OCI-LY3 (cell line): ENCODE results near the gene PSMA2.

Experiments used
- H2AFZ ChIP-seq: fragments of 200-600, 300-600 bp; shearing (Covaris generic); 2 replicates; pipeline ENCODE4 v1.6.0; 2014; ENCODE audit warnings: antibody characterized with exemption, low read depth, low read length
- H3K27ac ChIP-seq: fragments of 200-600, 300-600 bp; sonication (generic); 2 replicates; pipeline ENCODE4 v1.5.1; 2014; ENCODE audit warnings: mild to moderate bottlenecking, low read length, moderate library complexity, mixed read lengths
- H3K27me3 ChIP-seq: fragments of 200-600, 300-600 bp; sonication (generic); 2 replicates; pipeline ENCODE4 v1.6.1; 2014; ENCODE audit warnings: low read depth, low read length, mixed read lengths
- H3K36me3 ChIP-seq: fragments of 200-600, 300-600 bp; sonication (generic); replicated peaks from 2 replicates; pipeline ENCODE3; 2014; ENCODE audit warnings: low read depth, low read length, mixed read lengths
- H3K4me1 ChIP-seq: fragments of 300-600, 200-600 bp; sonication (generic); 2 replicates; pipeline ENCODE4 v1.6.1; 2014; ENCODE audit warnings: low read length, mixed read lengths
- H3K4me2 ChIP-seq: fragments of 200-600, 300-600 bp; sonication (generic); 2 replicates; pipeline ENCODE4 v1.6.1; 2014; ENCODE audit warnings: low read length, mixed read lengths
- H3K4me3 ChIP-seq: fragments of 300-600, 200-600 bp; sonication (generic); 2 replicates; pipeline ENCODE4 v1.5.1; 2014; ENCODE audit warnings: antibody characterized with exemption, mild to moderate bottlenecking, low read length, moderate library complexity
- H3K79me2 ChIP-seq: fragments of 300-600, 200-600 bp; shearing (Covaris generic); 2 replicates; pipeline ENCODE4 v1.6.1; 2014; ENCODE audit warnings: mild to moderate bottlenecking, low read length, mixed read lengths
- H3K9ac ChIP-seq: fragments of 300-600, 200-600 bp; shearing (Covaris generic); 2 replicates; pipeline ENCODE4 v1.6.0; 2014; ENCODE audit warnings: mild to moderate bottlenecking, low read length, moderate library complexity
- H3K9me3 ChIP-seq: fragments of 200-600, 300-600 bp; shearing (Covaris generic); 2 replicates; pipeline ENCODE4 v1.6.1; 2014; ENCODE audit warnings: low read length, mixed read lengths; ENCODE audit not compliant: insufficient read depth
- H4K20me1 ChIP-seq: fragments of 200-600, 300-600 bp; sonication (generic); 2 replicates; pipeline ENCODE4 v1.6.1; 2016; ENCODE audit warnings: low read length, mixed read lengths; ENCODE audit not compliant: insufficient read depth
- EZH2phosphoT487 ChIP-seq: fragments of 200-600 bp; shearing (Covaris generic); IDR thresholded peaks from 2 replicates; pipeline ENCODE4 v1.6.1; 2018; ENCODE audit warnings: antibody characterized with exemption, mixed run types, low read depth
- TF ChIP-seq, protein P1 (sequence below): fragments of 200-600, 300-600 bp; sonication (generic); IDR thresholded peaks from 2 replicates; pipeline ENCODE4 v1.5.1; 2014; ENCODE audit warnings: antibody characterized with exemption, low read length, low read depth

The PSMA2 gene

DNA sequence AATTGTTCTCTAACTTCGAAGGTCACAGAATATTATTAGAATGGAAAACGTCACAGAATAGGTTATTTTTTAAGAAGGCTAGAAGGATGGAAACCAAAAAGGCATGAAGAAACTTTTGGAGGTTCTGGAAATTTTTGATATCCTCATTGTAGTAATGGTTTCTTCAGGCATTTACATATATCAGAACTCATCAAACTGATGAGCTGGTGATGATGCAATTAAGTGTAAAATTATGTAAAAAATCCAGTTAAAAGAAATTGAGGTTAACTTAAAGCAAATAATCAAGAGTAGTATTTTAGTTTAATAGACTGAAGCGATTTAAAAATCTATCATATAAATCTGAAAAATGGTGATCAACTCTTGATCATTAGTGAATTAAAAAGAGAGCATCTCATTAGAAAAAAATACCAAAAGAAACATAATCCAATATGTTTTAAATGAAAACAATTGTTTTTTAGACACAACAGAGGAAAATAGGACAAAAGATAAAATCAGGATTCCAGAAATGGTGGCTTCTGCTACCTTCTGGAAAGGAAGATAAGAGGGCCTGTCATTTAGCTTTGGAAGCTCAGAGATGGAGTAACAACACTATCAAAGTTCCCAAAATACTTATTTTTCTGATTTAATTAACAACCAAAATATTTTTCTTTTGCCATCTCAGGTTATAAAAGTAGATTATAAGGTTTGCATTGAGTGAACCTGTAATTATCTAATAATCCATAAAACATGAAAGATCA lies 9.8 kb downstream of the PSMA2 start:
- no peak overlapping the region for H3K27ac ChIP-seq
- peaks cover 75% of the 10 kb centered on the region for H3K36me3 ChIP-seq
- H4K20me1 ChIP-seq = peaks cover 3% of the 10 kb centered on the region; the same call in 1 of the 2 replicates
- TF ChIP-seq EZH2phosphoT487 = no peak
- TF ChIP-seq, protein P1, sequence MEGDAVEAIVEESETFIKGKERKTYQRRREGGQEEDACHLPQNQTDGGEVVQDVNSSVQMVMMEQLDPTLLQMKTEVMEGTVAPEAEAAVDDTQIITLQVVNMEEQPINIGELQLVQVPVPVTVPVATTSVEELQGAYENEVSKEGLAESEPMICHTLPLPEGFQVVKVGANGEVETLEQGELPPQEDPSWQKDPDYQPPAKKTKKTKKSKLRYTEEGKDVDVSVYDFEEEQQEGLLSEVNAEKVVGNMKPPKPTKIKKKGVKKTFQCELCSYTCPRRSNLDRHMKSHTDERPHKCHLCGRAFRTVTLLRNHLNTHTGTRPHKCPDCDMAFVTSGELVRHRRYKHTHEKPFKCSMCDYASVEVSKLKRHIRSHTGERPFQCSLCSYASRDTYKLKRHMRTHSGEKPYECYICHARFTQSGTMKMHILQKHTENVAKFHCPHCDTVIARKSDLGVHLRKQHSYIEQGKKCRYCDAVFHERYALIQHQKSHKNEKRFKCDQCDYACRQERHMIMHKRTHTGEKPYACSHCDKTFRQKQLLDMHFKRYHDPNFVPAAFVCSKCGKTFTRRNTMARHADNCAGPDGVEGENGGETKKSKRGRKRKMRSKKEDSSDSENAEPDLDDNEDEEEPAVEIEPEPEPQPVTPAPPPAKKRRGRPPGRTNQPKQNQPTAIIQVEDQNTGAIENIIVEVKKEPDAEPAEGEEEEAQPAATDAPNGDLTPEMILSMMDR = no peak
- H3K27me3 ChIP-seq = no peaks in the 10 kb centered on the region
- H3K9ac ChIP-seq = no peak overlapping the region
- no peaks in the 10 kb centered on the region for H3K9me3 ChIP-seq
- H3K4me1 ChIP-seq = 0 out of 2 replicates have a peak, but pooled peaks cover 3% of the 10 kb centered on the region
- peaks cover 29% of the 10 kb centered on the region for H3K79me2 ChIP-seq
- no peak overlapping the region for H3K4me3 ChIP-seq
- no peak overlapping the region for H2AFZ ChIP-seq
- no peak overlapping the region for H3K4me2 ChIP-seq

DNA sequence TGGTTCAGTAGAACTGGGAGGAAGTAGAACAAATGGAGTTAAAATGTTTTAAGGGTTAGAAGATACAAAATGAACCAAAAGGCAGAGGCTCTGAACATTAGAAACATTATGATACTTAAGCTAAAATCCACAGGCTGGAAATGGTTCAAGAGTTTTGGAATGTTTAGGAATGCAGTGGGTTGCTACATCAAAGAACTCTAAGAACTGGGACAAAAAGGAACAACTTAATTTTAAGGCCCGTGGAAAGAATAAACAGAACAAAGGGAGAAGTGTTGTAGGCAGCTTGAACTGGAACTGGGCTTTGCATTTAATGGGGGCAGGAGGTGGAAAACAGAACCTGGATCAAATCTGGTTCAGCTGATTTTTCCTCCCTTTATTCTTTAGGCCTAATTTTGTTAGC lies 16.6 kb downstream of the PSMA2 start:
- Histone ChIP-seq H2AFZ (no peak overlapping the region), H3K4me2 (no peak overlapping the region), H3K36me3 (peaks cover 36% of the 10 kb centered on the region), H3K27ac (peak overlapping the region; percentile 26; the same call in 1 of the 2 replicates), H3K4me1 (peaks cover 23% of the 10 kb centered on the region), H3K4me3 (no peak overlapping the region), H3K9me3 (no peaks in the 10 kb centered on the region), H4K20me1 (no peaks in the 10 kb centered on the region), H3K27me3 (no peaks in the 10 kb centered on the region), H3K79me2 (peaks cover 10% of the 10 kb centered on the region), H3K9ac (no peak overlapping the region)
- TF ChIP-seq EZH2phosphoT487 = no peak
- TF ChIP-seq, protein P1 = no peak

DNA sequence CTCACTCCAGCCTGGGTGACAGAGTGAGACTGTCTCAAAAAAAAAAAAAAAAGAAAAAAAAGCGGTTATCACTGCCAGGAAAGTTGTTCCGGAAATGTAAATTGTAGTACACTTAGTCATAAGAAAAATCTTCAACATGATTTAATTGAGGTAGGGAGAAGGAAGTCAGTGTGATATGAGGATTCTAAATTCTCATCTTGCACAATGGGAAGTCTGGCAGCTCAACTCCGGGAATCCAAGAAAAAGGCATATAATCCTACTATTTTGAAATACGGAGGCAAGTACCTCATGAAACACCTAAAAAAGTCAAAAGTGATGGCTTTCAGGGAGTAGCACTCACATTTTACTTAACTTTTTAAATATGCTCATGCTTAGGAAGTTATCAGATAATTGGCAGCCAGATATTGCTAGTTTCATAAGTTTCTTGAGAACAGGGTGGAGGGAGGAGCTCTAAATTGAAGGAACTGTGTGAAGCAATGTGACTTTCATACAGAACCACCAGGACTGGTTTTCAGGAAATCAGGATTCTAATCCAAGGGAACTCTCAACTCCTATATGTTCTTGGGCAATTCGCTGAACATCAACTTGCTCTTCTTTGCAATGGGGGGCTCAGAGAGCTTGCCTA lies 17.4 kb downstream of the PSMA2 start:
- Histone ChIP-seq H3K9me3 (no peaks in the 10 kb centered on the region), H3K79me2 (peaks cover 10% of the 10 kb centered on the region), H3K4me1 (peaks cover 23% of the 10 kb centered on the region), H3K4me3 (no peak overlapping the region), H3K27me3 (no peaks in the 10 kb centered on the region), H3K36me3 (peaks cover 34% of the 10 kb centered on the region), H3K4me2 (no peak overlapping the region), H2AFZ (no peak overlapping the region), H3K27ac (no peak overlapping the region), H4K20me1 (no peaks in the 10 kb centered on the region), H3K9ac (no peak overlapping the region)
- TF ChIP-seq, protein P1 = no peak
- no peak for TF ChIP-seq EZH2phosphoT487

DNA sequence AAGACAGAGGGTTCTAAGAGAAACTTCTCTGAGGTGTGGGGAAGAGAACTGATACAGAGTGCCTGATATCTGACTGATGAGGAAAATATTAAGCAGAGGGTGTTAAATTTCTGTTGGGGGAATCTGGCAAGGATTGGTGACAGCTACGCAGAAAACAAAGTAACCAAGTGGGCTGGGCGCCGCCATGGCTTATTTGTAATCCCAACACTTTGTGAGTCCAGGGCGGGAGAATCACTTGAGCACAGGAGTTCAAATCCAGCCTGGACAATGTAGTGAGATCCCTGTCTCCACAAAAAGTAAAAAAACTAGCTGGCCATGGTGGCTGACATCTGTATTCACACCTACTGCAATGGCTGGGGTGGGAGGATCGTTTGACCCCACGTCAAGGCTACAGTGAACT lies 18.0 kb downstream of the PSMA2 start:
- H3K79me2 ChIP-seq = peaks cover 10% of the 10 kb centered on the region
- no peaks in the 10 kb centered on the region for H3K9me3 ChIP-seq
- no peak overlapping the region for H3K9ac ChIP-seq
- H3K27me3 ChIP-seq = no peaks in the 10 kb centered on the region
- no peak overlapping the region for H3K4me3 ChIP-seq
- H3K4me1 ChIP-seq = peaks cover 23% of the 10 kb centered on the region
- peaks cover 29% of the 10 kb centered on the region for H3K36me3 ChIP-seq
- no peaks in the 10 kb centered on the region for H4K20me1 ChIP-seq
- H3K27ac ChIP-seq = no peak overlapping the region
- H2AFZ ChIP-seq = no peak overlapping the region
- no peak for TF ChIP-seq EZH2phosphoT487
- TF ChIP-seq, protein P1 = no peak
- H3K4me2 ChIP-seq = no peak overlapping the region
